ENCODE data around the gene ALDH1L1.

DNA sequence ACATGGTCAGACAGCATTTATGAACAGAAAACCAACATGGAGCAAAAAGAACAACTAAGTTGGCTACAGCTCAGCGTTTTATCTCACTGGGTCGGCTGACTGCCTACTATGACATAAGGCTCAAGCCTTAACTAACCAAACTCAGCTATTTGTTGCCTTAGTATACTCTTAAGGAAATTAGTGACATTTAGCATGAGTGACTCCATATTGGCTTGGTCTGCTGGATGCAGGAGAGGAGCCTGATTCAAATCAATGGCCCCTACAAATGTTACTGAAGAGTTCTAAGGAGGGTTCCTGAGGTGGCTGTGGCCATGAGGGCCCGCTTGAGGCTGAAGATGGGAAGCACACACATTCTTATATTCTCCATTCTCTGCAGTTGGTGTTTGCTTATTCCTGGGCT is 20.1 kb upstream of the ALDH1L1 start:
- TF ChIP-seq, protein P1, sequence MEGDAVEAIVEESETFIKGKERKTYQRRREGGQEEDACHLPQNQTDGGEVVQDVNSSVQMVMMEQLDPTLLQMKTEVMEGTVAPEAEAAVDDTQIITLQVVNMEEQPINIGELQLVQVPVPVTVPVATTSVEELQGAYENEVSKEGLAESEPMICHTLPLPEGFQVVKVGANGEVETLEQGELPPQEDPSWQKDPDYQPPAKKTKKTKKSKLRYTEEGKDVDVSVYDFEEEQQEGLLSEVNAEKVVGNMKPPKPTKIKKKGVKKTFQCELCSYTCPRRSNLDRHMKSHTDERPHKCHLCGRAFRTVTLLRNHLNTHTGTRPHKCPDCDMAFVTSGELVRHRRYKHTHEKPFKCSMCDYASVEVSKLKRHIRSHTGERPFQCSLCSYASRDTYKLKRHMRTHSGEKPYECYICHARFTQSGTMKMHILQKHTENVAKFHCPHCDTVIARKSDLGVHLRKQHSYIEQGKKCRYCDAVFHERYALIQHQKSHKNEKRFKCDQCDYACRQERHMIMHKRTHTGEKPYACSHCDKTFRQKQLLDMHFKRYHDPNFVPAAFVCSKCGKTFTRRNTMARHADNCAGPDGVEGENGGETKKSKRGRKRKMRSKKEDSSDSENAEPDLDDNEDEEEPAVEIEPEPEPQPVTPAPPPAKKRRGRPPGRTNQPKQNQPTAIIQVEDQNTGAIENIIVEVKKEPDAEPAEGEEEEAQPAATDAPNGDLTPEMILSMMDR (IDR thresholded peaks at IDR 0.05; ENCODE audit: insufficient read depth, low read length, poor library complexity, severe bottlenecking) = no peak
- TF ChIP-seq EZH2phosphoT487 (conservative IDR thresholded peaks at IDR 0.05; ENCODE audit: low read length) = no peak

Measured in SU-DHL-6 (cell line).